Measurements from ENCODE around the gene ELK4. TPM values are rescaled to one million over a fixed set of nuclear protein-coding genes. Genes with fewer than 3 reads are reported as not detected.

ELK4 gene
- total and polyA plus RNA-seq, 2 experiments from 2014 or later: 1.8 to 9.1 TPM

DNA sequence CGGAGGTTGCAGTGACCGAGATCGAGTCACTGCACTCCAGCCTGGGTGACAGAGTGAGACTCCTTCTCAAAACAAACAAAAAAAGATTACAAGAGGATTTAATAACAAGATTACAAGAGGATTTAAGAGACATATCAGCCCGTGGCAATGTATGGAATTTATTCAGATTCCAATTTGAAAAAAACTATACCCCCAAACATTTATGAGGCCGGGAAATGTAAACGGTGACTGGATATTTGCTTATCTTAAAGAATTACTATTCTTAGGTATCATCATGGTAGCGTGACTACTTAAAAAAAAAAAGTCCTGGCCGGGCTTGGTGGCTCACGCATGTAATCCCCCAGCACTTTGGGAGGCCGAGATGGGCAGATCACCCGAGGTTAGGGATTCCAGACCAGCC lies 21.2 kb upstream of the ELK4 start:
- no peaks in the 10 kb centered on the region for H3K36me3 ChIP-seq
- H3K9me3 ChIP-seq (ENCODE audit: low read depth): no peaks in the 10 kb centered on the region
- DNase-seq (ENCODE audit: low read depth in 1 of 2, low spot score in 1 of 2): no peak
- peaks cover 8% of the 10 kb centered on the region for H3K4me1 ChIP-seq (ENCODE audit: low read depth)
- no peak overlapping the region for H3K27ac ChIP-seq
- TF ChIP-seq, protein P1, sequence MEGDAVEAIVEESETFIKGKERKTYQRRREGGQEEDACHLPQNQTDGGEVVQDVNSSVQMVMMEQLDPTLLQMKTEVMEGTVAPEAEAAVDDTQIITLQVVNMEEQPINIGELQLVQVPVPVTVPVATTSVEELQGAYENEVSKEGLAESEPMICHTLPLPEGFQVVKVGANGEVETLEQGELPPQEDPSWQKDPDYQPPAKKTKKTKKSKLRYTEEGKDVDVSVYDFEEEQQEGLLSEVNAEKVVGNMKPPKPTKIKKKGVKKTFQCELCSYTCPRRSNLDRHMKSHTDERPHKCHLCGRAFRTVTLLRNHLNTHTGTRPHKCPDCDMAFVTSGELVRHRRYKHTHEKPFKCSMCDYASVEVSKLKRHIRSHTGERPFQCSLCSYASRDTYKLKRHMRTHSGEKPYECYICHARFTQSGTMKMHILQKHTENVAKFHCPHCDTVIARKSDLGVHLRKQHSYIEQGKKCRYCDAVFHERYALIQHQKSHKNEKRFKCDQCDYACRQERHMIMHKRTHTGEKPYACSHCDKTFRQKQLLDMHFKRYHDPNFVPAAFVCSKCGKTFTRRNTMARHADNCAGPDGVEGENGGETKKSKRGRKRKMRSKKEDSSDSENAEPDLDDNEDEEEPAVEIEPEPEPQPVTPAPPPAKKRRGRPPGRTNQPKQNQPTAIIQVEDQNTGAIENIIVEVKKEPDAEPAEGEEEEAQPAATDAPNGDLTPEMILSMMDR (IDR thresholded peaks at IDR 0.05; ENCODE audit: low read depth, low read length): no peak
- H3K27me3 ChIP-seq: no peaks in the 10 kb centered on the region
- H3K4me3 ChIP-seq: no peak overlapping the region

GRCh38 chr1:205650241-205650640 lies 18.4 kb upstream of the ELK4 start:
- TF ChIP-seq, protein P1 (IDR thresholded peaks at IDR 0.05; ENCODE audit: low read depth, low read length): no peak
- no peaks in the 10 kb centered on the region for H3K9me3 ChIP-seq (ENCODE audit: low read depth)
- no peak for DNase-seq (ENCODE audit: low read depth in 1 of 2, low spot score in 1 of 2)
- peaks cover 8% of the 10 kb centered on the region for H3K4me1 ChIP-seq (ENCODE audit: low read depth)
- H3K4me3 ChIP-seq: no peak overlapping the region
- H3K27me3 ChIP-seq: no peaks in the 10 kb centered on the region
- no peaks in the 10 kb centered on the region for H3K36me3 ChIP-seq
- no peak overlapping the region for H3K27ac ChIP-seq

DNA sequence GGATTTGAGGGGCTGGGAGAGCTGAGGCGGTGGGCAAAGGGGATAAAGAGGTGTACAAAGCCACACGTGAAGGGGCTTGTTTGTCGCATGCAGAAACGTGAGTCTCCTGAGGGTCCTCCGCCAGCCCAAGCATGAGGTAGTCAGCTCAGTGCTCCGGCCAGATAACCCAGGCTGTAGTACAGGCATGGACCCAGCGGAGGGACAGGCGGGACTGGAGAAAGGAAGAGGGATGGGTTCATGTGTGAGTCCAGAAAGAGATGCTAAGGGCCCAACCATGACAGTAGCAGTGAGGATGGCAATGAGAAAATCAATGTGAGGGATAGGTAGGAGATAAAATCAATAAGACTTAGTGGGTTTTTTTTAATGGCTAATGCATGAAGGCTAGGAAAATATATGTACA lies 13.7 kb upstream of the ELK4 start:
- Histone ChIP-seq H3K27me3 (no peaks in the 10 kb centered on the region), H3K36me3 (no peaks in the 10 kb centered on the region), H3K4me3 (no peak overlapping the region), H3K4me1 (ENCODE audit: low read depth) (peaks cover 8% of the 10 kb centered on the region), H3K27ac (no peak overlapping the region), H3K9me3 (ENCODE audit: low read depth) (no peaks in the 10 kb centered on the region)
- TF ChIP-seq, protein P1 (IDR thresholded peaks at IDR 0.05; ENCODE audit: low read depth, low read length): no peak
- DNase-seq (ENCODE audit: low read depth in 1 of 2, low spot score in 1 of 2): no peak

DNA sequence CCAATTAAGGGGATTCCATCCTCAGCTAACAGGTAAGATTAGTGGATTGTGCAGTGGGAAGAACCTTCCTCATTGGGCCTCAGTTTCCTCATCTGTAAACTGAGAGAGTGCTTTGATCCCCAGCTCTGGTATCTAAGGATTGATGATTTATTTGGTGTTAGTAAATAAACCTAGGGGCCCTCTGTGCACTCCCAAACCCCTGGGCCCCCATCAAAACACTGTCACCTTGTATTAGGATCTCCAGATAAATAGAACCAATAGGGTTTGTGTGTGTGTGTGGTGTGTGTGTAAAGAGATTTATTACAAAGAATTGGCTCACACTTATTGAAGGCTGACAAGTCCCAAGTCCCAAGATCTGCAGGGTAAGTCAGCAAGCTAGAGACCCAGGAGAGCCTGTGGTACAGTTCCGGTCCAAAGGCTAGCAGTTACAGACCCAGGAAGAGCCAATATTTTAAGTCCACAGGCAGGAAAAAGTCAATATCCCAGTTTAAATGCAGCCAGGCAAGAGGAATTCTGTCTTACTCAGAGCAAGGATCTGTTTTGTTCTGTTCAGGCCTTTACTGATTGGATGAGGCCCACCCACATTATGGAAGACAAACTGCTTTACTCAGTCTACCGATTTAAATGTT lies 11.0 kb upstream of the ELK4 start:
- H3K27ac ChIP-seq: no peak overlapping the region
- no peak for DNase-seq (ENCODE audit: low read depth in 1 of 2, low spot score in 1 of 2)
- H3K36me3 ChIP-seq: no peaks in the 10 kb centered on the region
- H3K4me1 ChIP-seq (ENCODE audit: low read depth): no peaks in the 10 kb centered on the region
- H3K27me3 ChIP-seq: no peaks in the 10 kb centered on the region
- no peak overlapping the region for H3K4me3 ChIP-seq
- no peaks in the 10 kb centered on the region for H3K9me3 ChIP-seq (ENCODE audit: low read depth)
- TF ChIP-seq, protein P1 (IDR thresholded peaks at IDR 0.05; ENCODE audit: low read depth, low read length): no peak

DNA sequence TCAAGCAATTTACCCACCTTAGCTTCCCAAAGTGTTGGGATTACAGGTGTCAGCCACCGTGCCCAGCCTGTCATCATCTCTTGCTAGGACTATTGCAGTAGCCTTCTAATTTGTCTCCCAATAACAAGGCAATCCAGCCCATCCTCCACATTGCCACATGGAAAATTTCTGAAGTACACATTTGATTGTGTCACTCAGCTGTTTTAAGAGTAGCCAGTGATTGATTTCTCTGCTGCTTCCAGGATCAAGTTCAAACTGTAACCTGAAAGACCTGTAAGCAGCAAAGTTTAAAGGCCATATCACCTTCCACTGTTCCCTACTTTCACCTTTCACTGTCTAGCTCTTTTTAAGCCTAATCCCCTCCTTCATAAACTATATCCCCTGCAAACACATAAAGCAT lies 7.8 kb upstream of the ELK4 start:
- Histone ChIP-seq H3K36me3 (no peaks in the 10 kb centered on the region), H3K9me3 (ENCODE audit: low read depth) (no peaks in the 10 kb centered on the region), H3K4me3 (no peak overlapping the region), H3K27me3 (no peaks in the 10 kb centered on the region), H3K4me1 (ENCODE audit: low read depth) (no peaks in the 10 kb centered on the region), H3K27ac (no peak overlapping the region)
- DNase-seq (ENCODE audit: low read depth in 1 of 2, low spot score in 1 of 2): no peak
- TF ChIP-seq, protein P1 (IDR thresholded peaks at IDR 0.05; ENCODE audit: low read depth, low read length): no peak
